NCI-H1694 (cell line): ENCODE data around the gene GOLGA2.
A peak's percentile ranks its signal among the peaks of the same experiment; 100 is the strongest.

ENCODE experiments used
- DNase-seq: peaks from one replicate; lab custom pipeline; 2025; lab: John Stamatoyannopoulos, UW

The GOLGA2 gene

GRCh38 chr9:128275198-128276007 is at the start of gene GOLGA2:
TSS of gene GOLGA2 (minus strand) at chr9:128276007. CDS start at chr9:128275976, 31 bp downstream.
- no peak for DNase-seq

- DNase-seq, result no peak
Measured at GRCh38 chr9:128324401-128324800, 48.6 kb upstream of the GOLGA2 start.

- DNase-seq, result no peak
Measured at GRCh38 chr9:128323791-128324190, 48.0 kb upstream of the GOLGA2 start.

- no peak for DNase-seq
Measured at GRCh38 chr9:128323212-128323730, 47.5 kb upstream of the GOLGA2 start.

- peak; percentile 77 for DNase-seq
Measured at GRCh38 chr9:128322404-128323211, 46.8 kb upstream of the GOLGA2 start, which contains the start of the genes COQ4 and TRUB2. TSS of gene COQ4 (plus strand) at chr9:128322839. CDS start at chr9:128322859, 20 bp downstream. TSS of gene TRUB2 (minus strand) at chr9:128322447. CDS start at chr9:128322408, 39 bp downstream.

GRCh38 chr9:128321879-128322403 is 46.1 kb upstream of the GOLGA2 start:
- DNase-seq, result no peak

- no peak for DNase-seq
Measured at GRCh38 chr9:128321343-128321742, 45.5 kb upstream of the GOLGA2 start.

GRCh38 chr9:128317629-128318028 is 41.8 kb upstream of the GOLGA2 start:
- no peak for DNase-seq

- no peak for DNase-seq
Measured at GRCh38 chr9:128316421-128316820, 40.6 kb upstream of the GOLGA2 start.

- no peak for DNase-seq
Measured at GRCh38 chr9:128314697-128315096, 38.9 kb upstream of the GOLGA2 start.

- no peak for DNase-seq
Measured at GRCh38 chr9:128310461-128310860, 34.7 kb upstream of the GOLGA2 start.

GRCh38 chr9:128309551-128309950 is 33.7 kb upstream of the GOLGA2 start:
- DNase-seq, result no peak

GRCh38 chr9:128304971-128305288 is 29.1 kb upstream of the GOLGA2 start:
- no peak for DNase-seq

- DNase-seq, result no peak
Measured at GRCh38 chr9:128304136-128304970, 28.5 kb upstream of the GOLGA2 start.

- no peak for DNase-seq
Measured at GRCh38 chr9:128298535-128299482, 23.0 kb upstream of the GOLGA2 start.

GRCh38 chr9:128297221-128297773 is 21.5 kb upstream of the GOLGA2 start:
- no peak for DNase-seq

- no peak for DNase-seq
Measured at GRCh38 chr9:128296340-128297220, 20.8 kb upstream of the GOLGA2 start.

GRCh38 chr9:128294142-128294541 is 18.3 kb upstream of the GOLGA2 start:
- no peak for DNase-seq

GRCh38 chr9:128293091-128293490 is 17.3 kb upstream of the GOLGA2 start:
- no peak for DNase-seq
